Activated naive CD4-positive, alpha-beta T cell treated with anti-CD3 and anti-CD28 coated beads, Interleukin-2, amount 50 U/mL, for 24 hours (primary cell): ENCODE measurements around the gene LILRB5.
A peak's percentile ranks its signal among the peaks of the same experiment; 100 is the strongest.
"Not testable (repeated sequence)": the region's sequence is repeated elsewhere in the genome, so short reads cannot be mapped to it uniquely, and the experiment has no call there.

Experiments used
- H3K27ac Mint-ChIP-seq: one replicate; pipeline ENCODE4 v1.8.0; 2021; ENCODE audit warnings: mild to moderate bottlenecking, mixed read lengths
- H3K27me3 Mint-ChIP-seq: one replicate; pipeline ENCODE4 v1.8.0; 2021; ENCODE audit warnings: mixed read lengths
- H3K36me3 Mint-ChIP-seq: one replicate; pipeline ENCODE4 v1.8.0; 2021; ENCODE audit warnings: mixed read lengths
- H3K4me1 Mint-ChIP-seq: one replicate; pipeline ENCODE4 v1.8.0; 2021; ENCODE audit warnings: mixed read lengths
- H3K4me3 Mint-ChIP-seq: one replicate; pipeline ENCODE4 v1.8.0; 2021; ENCODE audit warnings: mild to moderate bottlenecking, mixed read lengths
- H3K9me3 Mint-ChIP-seq: one replicate; pipeline ENCODE4 v1.8.0; 2021; ENCODE audit warnings: mixed read lengths

LILRB5 gene

GRCh38 chr19:54239491-54240371 lies 17.3 kb downstream of the LILRB5 start:
- not testable (repeated sequence) for H3K27me3 Mint-ChIP-seq, H3K4me3 Mint-ChIP-seq, H3K9me3 Mint-ChIP-seq, H3K36me3 Mint-ChIP-seq, H3K4me1 Mint-ChIP-seq
- peak overlapping the region; percentile 27 for H3K27ac Mint-ChIP-seq

- Mint-ChIP-seq H3K27ac (no peak overlapping the region), H3K4me3 (peak overlapping the region; percentile 8), H3K9me3 (no peaks in the 10 kb centered on the region), H3K36me3 (no peaks in the 10 kb centered on the region), H3K4me1 (peaks cover 30% of the 10 kb centered on the region), H3K27me3 (peaks cover 2% of the 10 kb centered on the region)
Measured at GRCh38 chr19:54233941-54234340, 23.1 kb downstream of the LILRB5 start.

DNA sequence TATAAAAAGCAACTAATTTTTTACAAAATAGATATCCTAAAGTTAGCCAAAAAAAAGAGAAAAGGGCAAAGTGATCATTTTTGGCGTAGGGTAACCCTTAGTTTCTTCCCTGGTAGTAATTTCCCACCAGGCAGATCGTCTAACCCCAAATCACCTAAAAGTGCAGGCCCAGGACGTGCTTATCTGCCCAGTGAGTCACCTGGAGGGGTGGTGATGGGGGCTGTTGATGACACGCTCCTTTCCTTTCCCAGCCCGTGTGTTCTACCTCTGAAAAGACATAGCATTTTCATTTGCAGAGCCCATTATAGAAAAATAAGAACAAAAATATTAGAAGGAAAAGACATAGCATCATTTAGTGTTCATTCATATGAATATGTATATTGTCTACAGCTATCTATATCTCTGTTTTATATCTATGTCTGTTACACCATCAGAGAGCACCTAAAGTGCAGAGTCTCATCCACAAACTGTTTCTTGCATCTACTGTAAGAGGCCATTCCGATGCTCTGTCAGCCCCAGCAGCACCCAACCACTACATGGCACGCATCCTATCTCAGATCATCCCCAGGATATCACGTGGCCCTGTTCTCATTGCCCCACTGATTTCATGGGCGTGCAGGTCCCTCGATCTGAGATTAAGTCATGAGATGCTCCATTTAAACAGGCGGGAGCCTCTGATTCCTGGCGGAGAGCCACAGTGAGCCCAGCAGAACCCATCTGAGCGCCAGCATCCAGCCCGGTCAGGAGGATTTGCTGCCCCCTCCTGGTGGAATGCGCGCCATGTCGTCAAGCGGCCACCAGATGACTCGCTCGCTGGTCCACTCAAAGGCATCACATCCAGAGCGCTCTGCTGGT lies 25.8 kb downstream of the LILRB5 start:
- Mint-ChIP-seq H3K4me3 (no peak overlapping the region), H3K27me3 (peaks cover 2% of the 10 kb centered on the region), H3K4me1 (peaks cover 30% of the 10 kb centered on the region), H3K27ac (no peak overlapping the region), H3K36me3 (no peaks in the 10 kb centered on the region), H3K9me3 (no peaks in the 10 kb centered on the region)

DNA sequence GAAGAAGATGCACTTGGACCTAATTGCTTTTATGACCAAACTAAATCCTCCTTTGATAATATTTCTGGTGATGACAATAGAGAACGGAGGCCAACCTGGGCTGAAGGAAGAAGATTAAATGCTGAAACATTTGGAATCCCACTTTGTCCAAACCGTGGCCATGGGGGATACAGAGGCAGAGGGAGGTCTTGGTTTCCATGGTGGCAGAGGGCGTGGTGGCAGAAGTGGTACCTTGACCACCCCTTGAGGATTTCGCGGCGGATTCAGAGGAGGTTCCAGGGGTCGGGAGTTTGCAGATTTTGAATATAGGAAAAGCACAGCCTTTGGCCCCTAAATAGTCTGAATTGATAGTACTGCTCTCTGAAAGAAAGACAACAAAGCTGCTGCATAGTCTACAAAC lies 27.0 kb downstream of the LILRB5 start:
- Mint-ChIP-seq H3K9me3 (no peaks in the 10 kb centered on the region), H3K27me3 (peaks cover 2% of the 10 kb centered on the region), H3K36me3 (no peaks in the 10 kb centered on the region), H3K4me1 (peaks cover 28% of the 10 kb centered on the region), H3K4me3 (no peak overlapping the region), H3K27ac (no peak overlapping the region)

DNA sequence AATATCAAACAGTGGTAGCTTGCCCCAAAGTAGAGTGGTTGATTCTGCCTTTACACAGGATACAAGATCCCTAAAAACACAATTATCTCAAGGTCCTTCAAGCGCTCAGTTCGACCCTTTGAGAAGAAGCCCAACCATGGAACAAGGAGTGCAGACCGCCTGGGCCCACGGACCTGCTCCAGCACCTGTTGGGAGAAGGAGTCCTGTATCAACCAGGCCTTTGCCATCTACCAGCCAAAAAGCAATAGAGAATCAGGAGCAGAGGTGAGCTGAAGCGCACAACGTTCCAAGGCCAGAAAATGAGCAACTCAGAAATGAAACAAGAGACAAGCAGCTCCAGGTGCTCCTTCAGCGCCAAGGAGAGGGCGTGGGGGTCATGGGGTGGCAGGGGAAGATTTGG lies 27.9 kb downstream of the LILRB5 start:
- no peak overlapping the region for H3K27ac Mint-ChIP-seq
- H3K9me3 Mint-ChIP-seq: no peaks in the 10 kb centered on the region
- peaks cover 2% of the 10 kb centered on the region for H3K27me3 Mint-ChIP-seq
- no peaks in the 10 kb centered on the region for H3K36me3 Mint-ChIP-seq
- no peak overlapping the region for H3K4me3 Mint-ChIP-seq
- H3K4me1 Mint-ChIP-seq: peaks cover 20% of the 10 kb centered on the region

DNA sequence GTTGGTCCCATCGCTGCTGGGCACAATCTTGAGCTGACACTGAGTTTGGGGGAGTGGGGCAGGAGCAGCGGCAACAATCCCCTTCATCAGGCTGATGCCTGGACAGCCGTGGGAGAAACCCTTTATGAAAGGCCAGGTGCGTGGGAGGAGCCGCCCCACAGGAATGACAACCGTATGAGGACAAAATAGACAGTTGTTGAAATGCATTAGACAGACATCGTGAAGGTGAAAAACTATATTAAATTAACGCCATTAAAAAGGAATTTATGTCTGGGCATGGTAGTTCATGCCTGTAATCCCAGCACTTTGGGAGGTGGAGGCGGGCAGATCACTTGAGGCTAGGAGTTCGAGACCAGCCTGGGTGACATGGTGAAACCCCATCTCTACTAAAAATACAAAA lies 32.5 kb downstream of the LILRB5 start:
- not testable (repeated sequence) for H3K36me3 Mint-ChIP-seq, H3K9me3 Mint-ChIP-seq, H3K27me3 Mint-ChIP-seq, H3K4me3 Mint-ChIP-seq, H3K27ac Mint-ChIP-seq
- peaks cover 12% of the 10 kb centered on the region for H3K4me1 Mint-ChIP-seq

- not testable (repeated sequence) for H3K27ac Mint-ChIP-seq, H3K36me3 Mint-ChIP-seq, H3K4me3 Mint-ChIP-seq, H3K27me3 Mint-ChIP-seq, H3K9me3 Mint-ChIP-seq
- peaks cover 12% of the 10 kb centered on the region for H3K4me1 Mint-ChIP-seq
Measured at GRCh38 chr19:54223937-54224281, 33.2 kb downstream of the LILRB5 start.

- not testable (repeated sequence) for H3K27me3 Mint-ChIP-seq, H3K9me3 Mint-ChIP-seq, H3K27ac Mint-ChIP-seq, H3K36me3 Mint-ChIP-seq, H3K4me3 Mint-ChIP-seq
- H3K4me1 Mint-ChIP-seq: peaks cover 12% of the 10 kb centered on the region
Measured at GRCh38 chr19:54223277-54223936, 33.7 kb downstream of the LILRB5 start.

GRCh38 chr19:54222474-54223276 lies 34.4 kb downstream of the LILRB5 start, which contains the start of gene LILRB3:
LILRB3 (minus strand) TSS chr19:54223007; CDS start chr19:54222976, 31 bp downstream.
- H3K36me3 Mint-ChIP-seq, H3K9me3 Mint-ChIP-seq, H3K4me3 Mint-ChIP-seq, H3K27ac Mint-ChIP-seq, H3K27me3 Mint-ChIP-seq: not testable (repeated sequence)
- H3K4me1 Mint-ChIP-seq: peaks cover 12% of the 10 kb centered on the region

- not testable (repeated sequence) for H3K9me3 Mint-ChIP-seq
Measured at GRCh38 chr19:54221947-54222346, 35.1 kb downstream of the LILRB5 start.

DNA sequence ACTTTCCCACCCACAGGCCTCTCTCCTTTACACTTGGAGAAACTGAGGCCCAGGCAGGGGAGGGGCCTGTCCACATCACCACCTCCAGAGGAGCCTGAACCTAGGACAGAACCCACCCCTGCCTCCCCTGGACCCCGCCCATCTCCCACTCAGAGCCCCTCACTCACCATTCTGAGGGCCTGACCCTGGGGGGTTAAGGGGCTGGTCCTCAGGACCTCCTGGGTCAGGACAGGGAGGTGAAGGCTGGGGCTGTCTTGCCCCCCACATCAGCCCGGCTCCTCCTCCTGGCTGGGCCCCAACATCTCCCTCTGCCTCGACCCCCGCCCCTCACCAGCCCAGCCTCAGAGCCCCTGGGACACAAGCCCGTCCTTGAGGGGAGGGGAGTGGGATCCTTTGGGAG lies 37.4 kb downstream of the LILRB5 start:
- peaks cover 12% of the 10 kb centered on the region for H3K4me1 Mint-ChIP-seq
- not testable (repeated sequence) for H3K9me3 Mint-ChIP-seq, H3K4me3 Mint-ChIP-seq, H3K27ac Mint-ChIP-seq, H3K27me3 Mint-ChIP-seq, H3K36me3 Mint-ChIP-seq

More at GRCh38 chr19:54221947-54222346, 35.1 kb downstream of the LILRB5 start:
- not testable (repeated sequence) for H3K27me3 Mint-ChIP-seq, H3K27ac Mint-ChIP-seq, H3K36me3 Mint-ChIP-seq, H3K4me3 Mint-ChIP-seq
- peaks cover 12% of the 10 kb centered on the region for H3K4me1 Mint-ChIP-seq

DNA sequence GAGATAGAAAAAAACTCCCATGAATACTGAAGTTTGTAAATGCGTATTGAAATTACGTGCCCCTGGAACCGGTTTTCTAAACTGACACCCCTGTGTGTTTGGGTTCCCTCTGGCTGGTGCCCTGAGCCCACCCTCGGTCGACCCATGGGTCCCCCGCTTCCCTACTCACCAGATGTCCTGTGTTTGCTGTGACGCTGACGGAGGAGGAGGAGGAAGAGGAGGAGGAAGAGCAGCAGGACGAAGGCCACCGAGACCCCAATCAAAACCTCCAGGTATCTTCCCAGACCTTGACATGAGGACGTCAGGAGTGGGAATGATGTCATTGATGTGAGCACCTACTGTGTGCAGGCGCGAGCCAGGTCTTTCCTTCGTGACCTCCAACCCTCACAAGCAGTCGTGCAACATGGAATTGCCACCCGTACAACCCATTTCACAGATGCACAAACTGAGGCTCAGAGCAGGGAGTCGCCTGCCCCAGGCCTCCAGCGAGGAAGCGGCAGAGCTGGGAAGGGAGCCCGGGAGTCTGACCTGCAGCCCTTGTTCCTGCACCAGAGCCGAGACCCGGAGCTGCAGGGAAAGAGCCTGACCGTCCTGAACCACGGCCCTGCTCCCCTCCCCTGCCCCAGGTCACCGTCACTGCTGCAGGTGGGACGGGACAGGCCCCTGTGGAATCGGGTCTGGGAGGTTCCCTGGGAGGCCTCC lies 38.0 kb downstream of the LILRB5 start:
- Mint-ChIP-seq H3K4me1 (peaks cover 12% of the 10 kb centered on the region), H3K27ac (peak overlapping the region; percentile 35), H3K27me3 (no peaks in the 10 kb centered on the region), H3K9me3 (no peaks in the 10 kb centered on the region), H3K36me3 (no peaks in the 10 kb centered on the region), H3K4me3 (no peak overlapping the region)

DNA sequence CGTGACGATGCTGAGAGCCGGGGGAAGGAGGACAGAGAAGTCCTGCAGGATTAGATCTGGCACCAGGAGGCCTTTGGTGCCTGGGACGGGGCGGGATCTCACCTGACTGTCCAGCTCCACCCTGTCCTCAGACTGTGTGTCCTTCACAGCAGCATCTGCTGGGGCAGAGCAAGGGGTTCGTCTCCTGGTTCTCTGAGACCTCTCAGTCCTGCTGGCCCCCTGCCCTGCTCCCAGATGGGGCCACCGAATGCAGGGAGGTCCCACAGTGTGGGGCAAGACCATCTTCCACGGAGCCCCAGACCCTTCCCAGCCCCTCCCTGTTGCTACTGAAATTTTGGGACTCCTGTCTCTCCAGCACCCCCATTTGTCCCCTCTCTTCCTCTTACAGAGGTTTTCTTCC lies 38.8 kb downstream of the LILRB5 start:
- H3K9me3 Mint-ChIP-seq: no peaks in the 10 kb centered on the region
- peaks cover 7% of the 10 kb centered on the region for H3K4me1 Mint-ChIP-seq
- H3K27me3 Mint-ChIP-seq: no peaks in the 10 kb centered on the region
- no peak overlapping the region for H3K27ac Mint-ChIP-seq
- H3K4me3 Mint-ChIP-seq: no peak overlapping the region
- no peaks in the 10 kb centered on the region for H3K36me3 Mint-ChIP-seq

DNA sequence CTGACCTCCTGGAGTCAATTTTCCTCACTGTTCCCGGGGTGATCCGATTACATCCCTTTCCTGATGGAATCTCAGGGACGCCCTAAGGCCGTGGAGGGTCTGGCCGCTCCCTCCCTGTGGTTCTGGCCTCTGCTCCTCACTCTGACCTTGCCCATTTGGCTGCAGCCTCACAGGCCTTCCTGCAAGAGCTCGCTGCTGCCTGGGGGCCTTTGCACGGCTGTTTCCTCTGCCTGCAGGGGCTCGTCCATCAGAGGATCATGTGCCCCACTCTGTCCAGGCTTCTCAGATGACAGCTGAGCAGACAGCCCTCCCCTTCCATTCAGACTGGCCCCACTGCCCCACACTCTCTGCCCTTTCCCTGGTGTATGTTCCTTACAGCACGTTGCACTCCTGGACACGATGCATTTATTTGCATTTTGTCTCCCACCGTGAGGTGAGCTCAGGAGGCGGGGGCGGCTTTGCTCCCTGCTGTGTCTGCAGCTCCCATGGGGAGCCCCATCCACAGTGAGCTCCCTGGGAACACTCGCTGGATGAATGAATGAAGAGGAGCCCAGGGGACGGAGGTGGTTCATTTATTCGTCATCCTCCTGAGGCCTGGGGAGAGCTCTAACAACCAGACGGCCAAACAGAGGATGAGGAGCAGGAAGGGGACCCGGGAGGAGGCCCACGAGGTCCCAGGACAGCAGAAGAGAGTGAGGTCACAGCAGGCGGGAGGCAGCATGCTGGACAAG lies 39.4 kb downstream of the LILRB5 start:
- not testable (repeated sequence) for H3K9me3 Mint-ChIP-seq, H3K27ac Mint-ChIP-seq, H3K4me1 Mint-ChIP-seq, H3K4me3 Mint-ChIP-seq, H3K27me3 Mint-ChIP-seq, H3K36me3 Mint-ChIP-seq
